ENCODE measurements around the gene GTF2A1. TPM values are rescaled to one million over a fixed set of nuclear protein-coding genes. Genes with fewer than 3 reads are reported as not detected.

GTF2A1 gene
- total RNA-seq, 1 donor from 2014 or later, result 47.9 TPM

- no peak for DNase-seq (ENCODE audit: low spot score in 2 of 2)
- H3K27ac ChIP-seq, result no peak overlapping the region
- no peak overlapping the region for H3K4me3 ChIP-seq
- TF ChIP-seq, protein P1, sequence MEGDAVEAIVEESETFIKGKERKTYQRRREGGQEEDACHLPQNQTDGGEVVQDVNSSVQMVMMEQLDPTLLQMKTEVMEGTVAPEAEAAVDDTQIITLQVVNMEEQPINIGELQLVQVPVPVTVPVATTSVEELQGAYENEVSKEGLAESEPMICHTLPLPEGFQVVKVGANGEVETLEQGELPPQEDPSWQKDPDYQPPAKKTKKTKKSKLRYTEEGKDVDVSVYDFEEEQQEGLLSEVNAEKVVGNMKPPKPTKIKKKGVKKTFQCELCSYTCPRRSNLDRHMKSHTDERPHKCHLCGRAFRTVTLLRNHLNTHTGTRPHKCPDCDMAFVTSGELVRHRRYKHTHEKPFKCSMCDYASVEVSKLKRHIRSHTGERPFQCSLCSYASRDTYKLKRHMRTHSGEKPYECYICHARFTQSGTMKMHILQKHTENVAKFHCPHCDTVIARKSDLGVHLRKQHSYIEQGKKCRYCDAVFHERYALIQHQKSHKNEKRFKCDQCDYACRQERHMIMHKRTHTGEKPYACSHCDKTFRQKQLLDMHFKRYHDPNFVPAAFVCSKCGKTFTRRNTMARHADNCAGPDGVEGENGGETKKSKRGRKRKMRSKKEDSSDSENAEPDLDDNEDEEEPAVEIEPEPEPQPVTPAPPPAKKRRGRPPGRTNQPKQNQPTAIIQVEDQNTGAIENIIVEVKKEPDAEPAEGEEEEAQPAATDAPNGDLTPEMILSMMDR (IDR thresholded peaks at IDR 0.05), result no peak
- H3K36me3 ChIP-seq, result no peaks in the 10 kb centered on the region
- H3K27me3 ChIP-seq, result no peaks in the 10 kb centered on the region
- H3K4me1 ChIP-seq, result no peaks in the 10 kb centered on the region
- intact Hi-C loops (cut with DNase I), result no loop called here
- no peaks in the 10 kb centered on the region for H3K9me3 ChIP-seq
These were observed 57.8 kb downstream of the GTF2A1 start for GRCh38 chr14:81162941-81163340.

DNA sequence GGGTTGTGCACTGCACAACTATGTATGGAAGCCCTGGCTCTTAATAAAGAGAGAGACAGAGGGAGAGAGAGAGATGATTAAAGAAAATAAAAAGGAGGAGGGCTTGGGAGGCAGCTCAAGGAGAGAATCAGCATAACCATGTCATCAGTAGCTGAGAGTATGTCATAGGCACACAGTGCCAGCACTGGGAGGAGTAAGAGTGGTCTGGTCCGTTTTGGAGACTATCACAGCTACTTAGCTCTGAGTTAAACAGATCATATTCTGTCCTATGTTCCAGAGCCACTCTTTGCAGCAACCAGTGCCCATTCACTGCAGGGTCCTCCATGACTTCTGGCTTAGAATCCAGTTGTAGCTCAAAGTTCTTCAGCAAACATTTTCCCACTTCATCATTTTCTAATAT is 59.0 kb downstream of the GTF2A1 start:
- no peak overlapping the region for H3K4me3 ChIP-seq
- H3K9me3 ChIP-seq, result no peaks in the 10 kb centered on the region
- H3K27me3 ChIP-seq, result no peaks in the 10 kb centered on the region
- H3K36me3 ChIP-seq, result no peaks in the 10 kb centered on the region
- TF ChIP-seq, protein P1 (IDR thresholded peaks at IDR 0.05), result no peak
- H3K27ac ChIP-seq, result no peak overlapping the region
- intact Hi-C loops (cut with DNase I), result no loop called here
- H3K4me1 ChIP-seq, result no peaks in the 10 kb centered on the region
- DNase-seq (ENCODE audit: low spot score in 2 of 2), result no peak

DNA sequence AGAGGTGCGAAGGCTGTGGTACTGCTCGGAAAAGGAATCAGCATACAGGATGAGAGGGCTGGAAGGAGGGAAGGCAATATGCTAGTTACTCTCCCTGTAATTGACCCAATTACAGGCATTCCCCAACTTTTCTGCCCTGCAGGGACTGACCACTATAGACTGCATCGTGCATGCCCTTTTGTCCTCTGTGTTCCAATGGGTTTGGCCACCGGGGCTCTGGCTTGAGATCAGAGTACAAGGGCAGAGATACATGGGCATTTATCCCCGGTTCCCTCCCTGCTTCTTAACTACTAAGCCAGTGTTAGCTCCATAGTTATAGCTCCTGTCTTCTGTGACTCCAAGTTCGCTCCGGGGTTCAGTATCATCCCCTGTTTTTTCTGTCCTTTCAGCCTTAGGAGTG is 59.7 kb downstream of the GTF2A1 start:
- Histone ChIP-seq H3K36me3 (no peaks in the 10 kb centered on the region), H3K4me3 (no peak overlapping the region), H3K9me3 (no peaks in the 10 kb centered on the region), H3K4me1 (no peaks in the 10 kb centered on the region), H3K27me3 (no peaks in the 10 kb centered on the region), H3K27ac (no peak overlapping the region)
- TF ChIP-seq, protein P1 (IDR thresholded peaks at IDR 0.05), result no peak
- DNase-seq (ENCODE audit: low spot score in 2 of 2), result no peak
- intact Hi-C loops (cut with DNase I), result no loop called here

DNA sequence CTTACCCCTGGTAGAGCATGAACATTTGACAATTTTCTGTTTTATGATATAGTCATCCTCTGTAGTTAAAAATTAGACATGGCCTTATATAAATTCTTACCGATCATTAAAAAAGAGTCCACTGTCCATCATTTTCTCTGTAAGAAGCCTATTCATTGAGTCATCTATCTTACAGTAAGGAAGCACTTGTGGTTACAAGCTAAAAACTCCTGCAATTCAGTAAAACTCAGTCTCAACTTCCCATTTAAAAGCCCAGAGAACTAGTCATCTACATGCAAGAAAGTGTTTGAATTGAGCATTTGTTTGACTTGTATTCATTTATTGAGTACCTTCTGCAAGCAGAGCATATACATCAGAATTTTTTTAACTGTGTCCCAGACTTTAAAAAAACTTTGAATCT is 63.3 kb downstream of the GTF2A1 start:
- Histone ChIP-seq H3K4me3 (no peak overlapping the region), H3K36me3 (no peaks in the 10 kb centered on the region), H3K4me1 (no peaks in the 10 kb centered on the region), H3K9me3 (no peaks in the 10 kb centered on the region), H3K27ac (no peak overlapping the region), H3K27me3 (no peaks in the 10 kb centered on the region)
- TF ChIP-seq, protein P1 (IDR thresholded peaks at IDR 0.05), result no peak
- DNase-seq (ENCODE audit: low spot score in 2 of 2), result no peak
- intact Hi-C loops (cut with DNase I), result no loop called here

DNA sequence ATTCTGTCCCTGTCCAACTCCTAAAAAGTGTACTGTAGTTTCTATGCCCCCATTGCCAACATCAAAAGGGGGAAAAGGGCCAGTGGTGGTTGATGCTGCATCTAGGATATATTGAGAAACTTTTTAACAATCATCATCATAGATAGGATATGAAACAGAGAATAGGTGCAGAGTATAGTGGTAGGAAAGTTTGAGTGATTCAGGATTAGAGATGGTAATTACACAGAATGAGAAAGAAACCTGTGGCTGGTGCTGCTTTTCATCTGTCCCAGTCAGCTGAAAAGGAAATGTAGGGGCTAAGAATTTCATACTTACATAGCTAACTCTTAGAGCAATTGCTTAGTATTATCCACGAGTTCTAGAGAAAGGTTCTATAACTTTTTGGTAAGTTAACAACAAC is 67.6 kb downstream of the GTF2A1 start:
- Histone ChIP-seq H3K27ac (no peak overlapping the region), H3K4me3 (no peak overlapping the region), H3K27me3 (no peaks in the 10 kb centered on the region), H3K36me3 (no peaks in the 10 kb centered on the region), H3K9me3 (no peaks in the 10 kb centered on the region), H3K4me1 (no peaks in the 10 kb centered on the region)
- TF ChIP-seq, protein P1 (IDR thresholded peaks at IDR 0.05), result no peak
- intact Hi-C loops (cut with DNase I), result no loop called here
- DNase-seq (ENCODE audit: low spot score in 2 of 2), result no peak

GRCh38 chr14:81148635-81149034 is 72.1 kb downstream of the GTF2A1 start:
- TF ChIP-seq, protein P1 (IDR thresholded peaks at IDR 0.05), result no peak
- no peaks in the 10 kb centered on the region for H3K27me3 ChIP-seq
- intact Hi-C loops (cut with DNase I), result no loop called here

More at GRCh38 chr14:81148635-81149034, 72.1 kb downstream of the GTF2A1 start:
- Histone ChIP-seq H3K4me1 (no peaks in the 10 kb centered on the region), H3K9me3 (no peaks in the 10 kb centered on the region), H3K27ac (no peak overlapping the region), H3K36me3 (no peaks in the 10 kb centered on the region), H3K4me3 (no peak overlapping the region)
- no peak for DNase-seq (ENCODE audit: low spot score in 2 of 2)
